Lower leg skin (tissue), 4 donors: ENCODE results near the gene PLA1A. TPM values are rescaled to one million over a fixed set of nuclear protein-coding genes. Genes with fewer than 3 reads are reported as not detected.

Source experiments
- DNase-seq, 2 donors: peaks; one replicate each; pipeline ENCODE4 v3.0.0-alpha.2; 2019; ENCODE audit warnings: low spot score in 2 of 2
- H3K4me3 ChIP-seq: fragments of 200-600 bp; sonication (generic); 2 replicates; pipeline ENCODE4 v1.5.1; 2017; ENCODE audit warnings: mild to moderate bottlenecking, low read depth; ENCODE audit not compliant: poor library complexity, severe bottlenecking
- POLR2A ChIP-seq, 2 donors: fragments of 450-650 bp; IDR thresholded peaks; one replicate each; pipeline ENCODE4 v1.6.1; 2016 to 2017; ENCODE audit warnings: antibody characterized with exemption in 2 of 2, mild to moderate bottlenecking in 1 of 2, moderate library complexity in 1 of 2
- WGBS, 2 donors: methylation state at CpG; one replicate each; pipeline ENCODE4 v1.1.5; 2018; 5-methylcytosine and 5-hydroxymethylcytosine counted together
- intact Hi-C: fragments of 100-400 bp; cut with DNase I; formaldehyde crosslinking; loops from one replicate; pipeline ENCODE4 v1.15.0; 2023; ENCODE audit warnings: low total_unique reads
- total RNA-seq, 4 donors: library from RNA; depleted of rRNA; stranded (reverse); fragments of >200 nt; gene quantifications; one replicate each; pipeline ENCODE4 v1.1.0, GENCODE V29; 2016
- TF ChIP-seq, protein P1 (sequence below), 3 donors: fragments of 450-650 bp; IDR thresholded peaks; one replicate each; pipeline ENCODE4 v1.5.1; 2016; ENCODE audit warnings: antibody characterized with exemption in 3 of 3, mild to moderate bottlenecking in 3 of 3, moderate library complexity in 2 of 3

The PLA1A gene
- total RNA-seq, 4 donors from 2014 or later = 0.34 to 2.6 (median 0.82) TPM

DNA sequence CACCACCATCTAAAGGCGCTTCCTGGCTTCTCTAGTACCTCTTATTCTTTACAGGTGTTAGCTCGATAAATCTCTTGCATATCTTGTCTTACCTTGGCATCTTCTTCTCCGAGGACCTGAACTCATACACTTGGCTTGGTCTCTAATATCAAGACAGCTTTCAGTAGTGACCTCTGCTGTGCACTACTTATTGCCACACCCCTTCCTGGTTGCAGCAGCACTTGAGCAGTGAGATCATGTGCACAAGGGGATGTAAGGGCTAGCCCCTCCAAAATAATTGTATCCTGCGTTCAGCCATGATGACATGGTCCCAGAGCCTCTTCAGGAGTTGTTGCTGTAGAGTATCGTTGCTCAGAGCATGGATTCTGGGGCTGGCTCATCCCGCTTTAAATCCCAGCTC, 1.3 kb upstream of the PLA1A start:
- 80% methylated on average over 6 of the region's 6 CpGs for WGBS, 2 donors

DNA sequence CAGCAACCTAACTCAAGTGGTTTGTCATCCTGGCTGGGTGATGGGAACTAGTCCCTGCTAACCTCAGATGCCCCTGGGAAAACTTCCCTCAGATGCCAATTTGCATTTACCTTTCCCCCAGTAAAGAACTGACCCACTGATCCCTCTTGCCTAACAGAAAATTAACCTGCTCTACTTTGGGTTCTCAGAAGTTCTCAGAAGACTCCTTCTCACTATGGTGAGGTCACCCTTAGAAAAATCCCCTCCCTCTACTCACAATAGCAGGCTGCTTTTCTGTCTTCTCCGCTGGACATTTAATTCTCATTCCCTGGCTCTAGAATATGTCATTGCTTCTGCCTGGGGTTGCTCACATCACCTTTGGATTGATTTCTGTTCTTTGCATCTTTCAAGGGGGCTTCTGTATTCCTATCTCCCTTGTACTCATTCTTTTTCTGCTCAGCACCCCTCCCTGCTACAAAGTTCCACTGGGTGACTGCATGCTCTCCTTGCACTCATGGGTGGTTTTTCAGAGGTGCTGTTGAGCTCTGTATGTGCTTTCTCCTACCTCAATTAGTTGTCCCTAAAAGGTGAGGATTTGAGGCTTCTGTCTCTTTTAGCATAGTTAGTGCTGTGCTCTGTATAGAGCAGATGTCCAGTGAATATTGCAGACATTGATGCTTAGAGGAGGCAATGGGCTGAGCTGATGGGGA, 869 bp downstream of the PLA1A start:
- 93 to 96% methylated on average over 1 of the region's 1 CpG for WGBS, 2 donors
- intact Hi-C loops = no loop called here
- no peak for DNase-seq
- TF ChIP-seq POLR2A (IDR thresholded peaks at IDR 0.05) = no peak
- TF ChIP-seq, protein P1, sequence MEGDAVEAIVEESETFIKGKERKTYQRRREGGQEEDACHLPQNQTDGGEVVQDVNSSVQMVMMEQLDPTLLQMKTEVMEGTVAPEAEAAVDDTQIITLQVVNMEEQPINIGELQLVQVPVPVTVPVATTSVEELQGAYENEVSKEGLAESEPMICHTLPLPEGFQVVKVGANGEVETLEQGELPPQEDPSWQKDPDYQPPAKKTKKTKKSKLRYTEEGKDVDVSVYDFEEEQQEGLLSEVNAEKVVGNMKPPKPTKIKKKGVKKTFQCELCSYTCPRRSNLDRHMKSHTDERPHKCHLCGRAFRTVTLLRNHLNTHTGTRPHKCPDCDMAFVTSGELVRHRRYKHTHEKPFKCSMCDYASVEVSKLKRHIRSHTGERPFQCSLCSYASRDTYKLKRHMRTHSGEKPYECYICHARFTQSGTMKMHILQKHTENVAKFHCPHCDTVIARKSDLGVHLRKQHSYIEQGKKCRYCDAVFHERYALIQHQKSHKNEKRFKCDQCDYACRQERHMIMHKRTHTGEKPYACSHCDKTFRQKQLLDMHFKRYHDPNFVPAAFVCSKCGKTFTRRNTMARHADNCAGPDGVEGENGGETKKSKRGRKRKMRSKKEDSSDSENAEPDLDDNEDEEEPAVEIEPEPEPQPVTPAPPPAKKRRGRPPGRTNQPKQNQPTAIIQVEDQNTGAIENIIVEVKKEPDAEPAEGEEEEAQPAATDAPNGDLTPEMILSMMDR (IDR thresholded peaks at IDR 0.05) = no peak
- no peak overlapping the region for H3K4me3 ChIP-seq

More for the DNA sequence above, 1.3 kb upstream of the PLA1A start:
- TF ChIP-seq, protein P1 (IDR thresholded peaks at IDR 0.05) = no peak
- TF ChIP-seq POLR2A (IDR thresholded peaks at IDR 0.05) = no peak
- intact Hi-C loops = no loop called here
- no peak for DNase-seq
- H3K4me3 ChIP-seq = no peak overlapping the region

DNA sequence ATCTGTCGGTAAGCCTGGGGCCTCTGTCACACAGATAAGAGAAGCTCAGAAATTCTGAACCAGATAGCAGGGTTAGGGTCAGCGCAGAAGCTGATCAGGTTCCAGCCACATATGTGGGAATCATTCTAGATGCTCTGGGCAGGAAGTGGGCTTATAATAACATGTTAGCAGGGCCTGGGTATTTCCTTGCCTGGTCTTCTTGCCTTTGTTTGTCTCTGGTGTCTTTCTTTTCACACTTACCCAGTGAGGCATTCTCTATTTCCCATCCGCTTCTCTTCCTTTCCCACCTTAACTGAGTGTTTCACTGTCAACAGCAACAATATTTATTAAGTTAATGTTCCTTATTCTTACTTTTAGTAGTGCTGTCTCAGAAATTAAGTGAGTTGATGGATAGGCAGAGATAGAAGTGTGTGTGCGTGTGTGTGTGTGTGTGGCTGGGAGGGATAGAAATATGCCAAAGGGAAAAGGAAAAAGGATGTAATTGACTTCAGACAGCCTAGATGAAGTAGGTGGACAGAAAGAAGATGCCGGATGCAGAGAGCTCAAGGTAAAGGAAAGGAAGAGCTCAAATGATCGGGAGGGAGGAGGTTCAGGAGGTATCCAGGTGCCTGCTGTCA, 2.0 kb downstream of the PLA1A start:
- DNase-seq = no peak
- TF ChIP-seq POLR2A (IDR thresholded peaks at IDR 0.05) = no peak
- TF ChIP-seq, protein P1 (IDR thresholded peaks at IDR 0.05) = no peak
- WGBS, 2 donors = 90 to 91% methylated on average over 6 of the region's 6 CpGs
- intact Hi-C loops = no loop called here
- no peak overlapping the region for H3K4me3 ChIP-seq

DNA sequence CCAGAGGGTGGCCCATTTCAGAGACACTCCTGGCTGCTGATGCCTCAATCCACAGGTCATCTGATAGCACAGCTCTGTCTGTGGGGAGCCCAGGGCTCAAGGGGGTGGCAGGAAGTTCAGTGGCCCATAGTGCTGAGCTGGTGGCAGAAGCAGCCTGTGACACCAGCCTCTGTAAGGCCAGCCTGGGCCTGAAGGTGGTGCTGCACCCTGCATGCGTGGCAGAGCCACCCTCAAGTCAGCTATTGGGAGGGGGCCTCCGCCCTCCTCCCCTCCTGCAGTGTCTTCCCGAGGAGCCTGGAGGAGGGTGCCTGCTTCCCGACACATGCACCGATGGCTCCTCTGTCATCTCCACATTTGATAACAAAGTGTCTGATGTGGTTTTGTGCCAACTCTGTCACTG, 3.0 kb downstream of the PLA1A start:
- TF ChIP-seq POLR2A (IDR thresholded peaks at IDR 0.05) = no peak
- TF ChIP-seq, protein P1 (IDR thresholded peaks at IDR 0.05) = no peak
- H3K4me3 ChIP-seq = no peak overlapping the region
- WGBS, 2 donors = 65 to 66% methylated on average over 3 to 5 of the region's 5 CpGs
- DNase-seq = no peak
- intact Hi-C loops = no loop called here

DNA sequence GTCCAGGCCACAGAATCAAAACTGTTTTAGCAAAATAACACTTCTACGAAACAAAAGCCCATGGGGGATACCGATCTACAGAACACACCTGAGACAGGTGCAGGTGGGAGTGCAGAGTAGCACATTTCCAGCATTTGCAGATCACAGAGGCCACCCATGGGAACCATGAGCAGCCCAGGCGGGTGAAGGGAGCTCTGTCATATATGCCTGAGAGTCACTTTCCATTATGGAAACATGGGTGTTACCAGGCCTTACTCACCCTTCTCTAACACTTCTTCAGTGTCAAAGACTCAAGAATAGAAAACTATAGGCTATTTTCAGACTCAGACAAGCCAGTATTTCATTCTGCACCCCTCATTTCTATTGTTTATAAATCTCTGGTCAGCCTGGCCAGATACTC, 3.5 kb downstream of the PLA1A start:
- WGBS, 2 donors = 94 to 98% methylated on average over 3 of the region's 3 CpGs
- TF ChIP-seq POLR2A (IDR thresholded peaks at IDR 0.05) = no peak
- TF ChIP-seq, protein P1 (IDR thresholded peaks at IDR 0.05) = no peak
- intact Hi-C loops = no loop called here
- DNase-seq = peak in 1 of 2 donors; percentile 20
- no peak overlapping the region for H3K4me3 ChIP-seq
